ENCODE results near the gene LINGO3.

Gene LINGO3

DNA sequence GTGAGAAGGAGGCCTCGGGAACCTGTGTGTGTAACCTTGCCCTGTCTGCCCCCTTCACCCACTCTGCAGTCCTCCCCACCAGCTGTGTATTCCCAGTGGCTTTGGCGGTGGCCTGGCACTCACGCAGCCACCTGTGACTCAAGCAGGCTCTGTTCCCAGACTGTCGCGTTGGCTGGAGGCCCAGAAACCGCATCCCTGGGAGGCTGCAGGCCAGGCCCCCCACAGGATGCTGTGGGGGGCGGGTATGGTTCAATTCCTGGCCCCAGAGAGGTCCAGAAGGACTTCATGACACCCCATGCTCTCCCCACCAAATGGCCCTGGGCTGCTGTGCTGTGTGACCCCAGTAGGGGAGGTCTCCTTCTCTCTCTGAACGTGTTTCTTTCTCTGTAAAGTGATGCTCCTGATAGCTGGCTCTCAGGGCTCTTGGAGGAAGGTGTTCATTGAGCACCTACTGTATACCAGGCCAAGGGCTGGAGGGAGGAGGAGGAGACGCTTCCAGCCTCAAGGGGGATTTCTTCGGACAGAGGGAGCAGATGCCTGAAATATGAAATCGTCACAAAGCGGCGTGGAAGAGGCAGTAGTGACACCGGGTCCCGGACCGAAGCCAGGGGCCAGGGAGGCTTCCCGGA lies 1.9 kb upstream of the LINGO3 start:
- H3K9ac ChIP-seq (ENCODE audit: insufficient read length), result no peak overlapping the region
- TF ChIP-seq FOXP2 (optimal IDR thresholded peaks at IDR 0.05; ENCODE audit: control extremely low read depth, extremely low read length, insufficient read depth) (no peak), EZH2 (IDR thresholded peaks at IDR 0.05) (no peak), POLR2AphosphoS5 (IDR thresholded peaks at IDR 0.05; ENCODE audit: borderline replicate concordance, low read depth, low read length) (no peak)
- no peak overlapping the region for H3K4me3 ChIP-seq
- H3K9me3 ChIP-seq (ENCODE audit: low read depth, low read length), result no peaks in the 10 kb centered on the region
- H3K36me3 ChIP-seq (ENCODE audit: insufficient read depth, low read length), result no peaks in the 10 kb centered on the region
- no peak overlapping the region for H3K27ac ChIP-seq
- DNase-seq (ENCODE audit: low read depth, low spot score), result no peak

DNA sequence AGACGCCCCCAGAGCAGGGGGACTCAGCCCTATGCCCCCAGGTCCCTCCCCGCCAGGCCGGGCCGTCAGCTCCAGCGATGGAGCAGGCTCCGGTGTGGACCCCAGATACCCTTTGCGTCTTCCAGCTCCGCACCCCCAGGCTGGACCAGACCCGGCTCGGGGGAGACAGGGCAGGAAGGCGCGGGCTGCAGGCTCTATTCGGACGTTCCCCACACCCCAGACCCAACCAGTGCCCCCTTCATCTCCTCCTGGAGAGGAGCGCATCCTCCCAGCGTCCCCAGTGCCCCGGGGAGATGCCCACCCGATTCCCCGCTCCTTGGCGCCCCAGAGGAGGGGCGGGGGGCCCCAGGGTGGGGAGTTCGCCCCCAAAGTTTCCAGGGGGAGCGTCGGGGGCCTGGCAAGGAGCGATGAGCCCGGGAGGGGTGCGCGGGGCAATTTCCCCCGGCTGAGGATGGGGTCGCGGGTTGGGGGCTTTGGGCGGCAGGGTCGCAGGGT lies 389 bp downstream of the LINGO3 start:
- H3K4me3 ChIP-seq, result no peak overlapping the region

GRCh38 chr19:2306971-2307370 lies 983 bp downstream of the LINGO3 start:
- Histone ChIP-seq H3K9ac (ENCODE audit: insufficient read length) (no peak overlapping the region), H3K27ac (no peak overlapping the region), H3K4me3 (no peak overlapping the region), H3K9me3 (ENCODE audit: low read depth, low read length) (no peaks in the 10 kb centered on the region), H3K36me3 (ENCODE audit: insufficient read depth, low read length) (no peaks in the 10 kb centered on the region)
- no peak for TF ChIP-seq FOXP2 (optimal IDR thresholded peaks at IDR 0.05; ENCODE audit: control extremely low read depth, extremely low read length, insufficient read depth)
- no peak for TF ChIP-seq POLR2AphosphoS5 (IDR thresholded peaks at IDR 0.05; ENCODE audit: borderline replicate concordance, low read depth, low read length)
- no peak for TF ChIP-seq EZH2 (IDR thresholded peaks at IDR 0.05)
- DNase-seq (ENCODE audit: low read depth, low spot score), result no peak

More for the DNA sequence above, 389 bp downstream of the LINGO3 start:
- Histone ChIP-seq H3K36me3 (ENCODE audit: insufficient read depth, low read length) (no peaks in the 10 kb centered on the region), H3K27ac (no peak overlapping the region), H3K9ac (ENCODE audit: insufficient read length) (no peak overlapping the region), H3K9me3 (ENCODE audit: low read depth, low read length) (no peaks in the 10 kb centered on the region)
- no peak for DNase-seq (ENCODE audit: low read depth, low spot score)
- no peak for TF ChIP-seq EZH2 (IDR thresholded peaks at IDR 0.05)
- no peak for TF ChIP-seq FOXP2 (optimal IDR thresholded peaks at IDR 0.05; ENCODE audit: control extremely low read depth, extremely low read length, insufficient read depth)

- H3K9me3 ChIP-seq (ENCODE audit: low read depth, low read length), result no peaks in the 10 kb centered on the region
- DNase-seq (ENCODE audit: low read depth, low spot score), result no peak
- H3K9ac ChIP-seq (ENCODE audit: insufficient read length), result no peak overlapping the region
- no peak overlapping the region for H3K27ac ChIP-seq
- H3K36me3 ChIP-seq (ENCODE audit: insufficient read depth, low read length), result no peaks in the 10 kb centered on the region
- TF ChIP-seq FOXP2 (optimal IDR thresholded peaks at IDR 0.05; ENCODE audit: control extremely low read depth, extremely low read length, insufficient read depth) (no peak), EZH2 (IDR thresholded peaks at IDR 0.05) (no peak), POLR2AphosphoS5 (IDR thresholded peaks at IDR 0.05; ENCODE audit: borderline replicate concordance, low read depth, low read length) (no peak)
- no peak overlapping the region for H3K4me3 ChIP-seq
Measured at GRCh38 chr19:2306281-2306806, 1.6 kb downstream of the LINGO3 start.

- H3K9me3 ChIP-seq (ENCODE audit: low read depth, low read length), result no peaks in the 10 kb centered on the region
- no peak for TF ChIP-seq EZH2 (IDR thresholded peaks at IDR 0.05)
- TF ChIP-seq FOXP2 (optimal IDR thresholded peaks at IDR 0.05; ENCODE audit: control extremely low read depth, extremely low read length, insufficient read depth), result no peak
- no peak for TF ChIP-seq POLR2AphosphoS5 (IDR thresholded peaks at IDR 0.05; ENCODE audit: borderline replicate concordance, low read depth, low read length)
- DNase-seq (ENCODE audit: low read depth, low spot score), result no peak
- no peak overlapping the region for H3K4me3 ChIP-seq
- no peak overlapping the region for H3K27ac ChIP-seq
- H3K36me3 ChIP-seq (ENCODE audit: insufficient read depth, low read length), result no peaks in the 10 kb centered on the region
- H3K9ac ChIP-seq (ENCODE audit: insufficient read length), result no peak overlapping the region
Measured at GRCh38 chr19:2305452-2306280, 2.3 kb downstream of the LINGO3 start.

- H3K9ac ChIP-seq (ENCODE audit: insufficient read length), result no peak overlapping the region
- no peak for TF ChIP-seq POLR2AphosphoS5 (IDR thresholded peaks at IDR 0.05; ENCODE audit: borderline replicate concordance, low read depth, low read length)
- TF ChIP-seq FOXP2 (optimal IDR thresholded peaks at IDR 0.05; ENCODE audit: control extremely low read depth, extremely low read length, insufficient read depth), result no peak
- TF ChIP-seq EZH2 (IDR thresholded peaks at IDR 0.05), result no peak
- H3K27ac ChIP-seq, result no peak overlapping the region
- no peaks in the 10 kb centered on the region for H3K36me3 ChIP-seq (ENCODE audit: insufficient read depth, low read length)
- H3K4me3 ChIP-seq, result no peak overlapping the region
- H3K9me3 ChIP-seq (ENCODE audit: low read depth, low read length), result no peaks in the 10 kb centered on the region
- DNase-seq (ENCODE audit: low read depth, low spot score), result no peak
Measured at GRCh38 chr19:2303211-2303798, 4.6 kb downstream of the LINGO3 start.

DNA sequence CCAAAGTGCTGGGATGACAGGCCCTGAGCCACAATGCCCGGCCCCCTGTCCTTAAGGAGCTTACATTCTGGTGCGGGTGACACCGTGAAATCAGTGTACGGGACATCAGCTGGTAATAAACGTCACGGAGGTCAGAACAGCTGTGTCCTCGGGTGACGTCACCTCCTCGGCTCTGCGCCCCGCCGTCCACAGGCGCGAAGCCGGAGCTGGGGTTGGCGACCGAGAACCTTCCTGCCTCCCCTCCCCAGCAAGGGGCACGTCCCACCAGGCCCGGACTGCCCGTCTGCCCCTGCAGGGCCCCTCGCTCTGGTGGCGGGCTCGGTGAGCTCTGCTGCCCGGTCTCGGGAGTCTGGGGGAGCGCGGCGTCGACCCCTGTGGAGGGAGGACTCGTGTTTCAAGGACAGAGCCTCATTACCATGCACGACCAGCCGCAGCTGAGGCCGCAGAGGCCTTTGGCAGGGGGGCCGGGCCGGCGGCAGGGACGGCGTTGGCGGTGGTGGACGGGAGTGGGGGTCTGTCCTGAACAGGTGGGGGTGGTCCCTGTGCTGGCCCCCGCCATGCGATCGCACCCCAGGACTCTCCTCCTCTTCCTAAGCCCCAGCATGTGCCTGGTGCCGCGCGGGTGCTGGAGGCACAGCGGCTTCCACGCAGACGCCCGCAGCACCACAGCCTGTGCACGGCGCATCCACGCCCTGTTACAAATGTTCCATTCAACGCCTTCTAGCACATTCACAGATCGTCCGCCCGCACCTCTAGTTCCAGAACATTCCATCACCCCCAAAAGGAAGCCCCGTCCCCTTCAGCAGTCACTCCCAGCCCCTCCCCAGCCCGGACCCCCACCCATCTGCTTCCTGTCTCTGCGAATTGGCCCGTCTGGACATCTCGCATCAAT lies 5.4 kb downstream of the LINGO3 start:
- no peak overlapping the region for H3K4me3 ChIP-seq
- H3K9me3 ChIP-seq (ENCODE audit: low read depth, low read length), result no peaks in the 10 kb centered on the region
- no peak overlapping the region for H3K27ac ChIP-seq
- H3K9ac ChIP-seq (ENCODE audit: insufficient read length), result no peak overlapping the region
- no peak for TF ChIP-seq FOXP2 (optimal IDR thresholded peaks at IDR 0.05; ENCODE audit: control extremely low read depth, extremely low read length, insufficient read depth)
- no peak for TF ChIP-seq EZH2 (IDR thresholded peaks at IDR 0.05)
- TF ChIP-seq POLR2AphosphoS5 (IDR thresholded peaks at IDR 0.05; ENCODE audit: borderline replicate concordance, low read depth, low read length), result no peak
- no peak for DNase-seq (ENCODE audit: low read depth, low spot score)
- H3K36me3 ChIP-seq (ENCODE audit: insufficient read depth, low read length), result no peaks in the 10 kb centered on the region
